ENCODE measurements around the gene SP110. TPM values are rescaled to one million over a fixed set of nuclear protein-coding genes. Genes with fewer than 3 reads are reported as not detected.

SP110 gene
- total and polyA plus RNA-seq, 2 experiments from 2014 or later = 2.3 to 8.2 TPM

GRCh38 chr2:230128623-230129342 is 91.0 kb downstream of the SP110 start:
- Histone ChIP-seq H3K79me2 (replicated peaks; ENCODE audit: insufficient read depth) (no peaks in the 10 kb centered on the region), H3F3A (replicated peaks; ENCODE audit: low read depth) (no peaks in the 10 kb centered on the region), H3K4me1 (ENCODE audit: insufficient read depth) (no peaks in the 10 kb centered on the region), H4K20me1 (replicated peaks; ENCODE audit: insufficient read depth) (no peaks in the 10 kb centered on the region), H3K9me2 (ENCODE audit: insufficient read depth) (0 out of 2 replicates have a peak, but pooled peaks cover under 1% of the 10 kb centered on the region), H3K36me3 (ENCODE audit: insufficient read depth) (no peaks in the 10 kb centered on the region), H3K4me3 (no peak overlapping the region), H3K27me3 (ENCODE audit: insufficient read depth) (no peaks in the 10 kb centered on the region), H3K4me2 (no peak overlapping the region), H2AFZ (no peak overlapping the region), H3K27ac (ENCODE audit: low read depth) (no peak overlapping the region)
- Mint-ChIP-seq H3K9me3 (no peaks in the 10 kb centered on the region; the same call in 1 of the 3 replicates), H3K27ac (no peak overlapping the region), H3K4me3 (no peak overlapping the region), H3K36me3 (ENCODE audit: low read depth) (no peaks in the 10 kb centered on the region), H3K27me3 (ENCODE audit: insufficient read depth, low read depth, poor library complexity) (no peaks in the 10 kb centered on the region), H3K4me1 (no peaks in the 10 kb centered on the region)
- TF ChIP-seq STAT1 (IDR thresholded peaks at IDR 0.05; ENCODE audit: unreplicated experiment) (no peak), ZNF331 (CRISPR knock-in tag; IDR thresholded peaks at IDR 0.05; ENCODE audit: low read depth) (no peak), CTCF (conservative IDR thresholded peaks at IDR 0.05; ENCODE audit: low read depth in 2 of 2) (no peak), EZH2 (IDR thresholded peaks at IDR 0.05; ENCODE audit: low read depth, unreplicated experiment) (no peak), NANOG (IDR thresholded peaks at IDR 0.05; ENCODE audit: borderline replicate concordance) (no peak), POLR2AphosphoS5 (IDR thresholded peaks at IDR 0.05; ENCODE audit: low read depth) (no peak), ETS1 (IDR thresholded peaks at IDR 0.05) (no peak), EZH2phosphoT487 (IDR thresholded peaks at IDR 0.05; ENCODE audit: unreplicated experiment) (no peak), JUNB (IDR thresholded peaks at IDR 0.05; ENCODE audit: unreplicated experiment) (no peak), ZNF462 (CRISPR knock-in tag; IDR thresholded peaks at IDR 0.05) (no peak), CREB1 (CRISPR knock-in tag; IDR thresholded peaks at IDR 0.05; ENCODE audit: low read depth) (no peak), REST (IDR thresholded peaks at IDR 0.05; ENCODE audit: unreplicated experiment) (no peak), ZNF114 (CRISPR knock-in tag; IDR thresholded peaks at IDR 0.05) (no peak)
- no peak for DNase-seq (ENCODE audit: low spot score)
- ATAC-seq = no peak

Measured in GM23338 (cell line).